Dendritic cell treated with granulocyte-macrophage colony-stimulating factor and Interleukin-4, amounts not matched to agents 40 ng/mL and 50 ng/mL, for 4 days (primary cell): ENCODE data around the gene SDHC.
"Not testable (repeated sequence)": the region's sequence is repeated elsewhere in the genome, so short reads cannot be mapped to it uniquely, and the experiment has no call there.

ENCODE experiments used
- H3K27ac Mint-ChIP-seq: one replicate; pipeline ENCODE4 v1.8.0; 2022; ENCODE audit warnings: mild to moderate bottlenecking, mixed read lengths
- H3K27me3 Mint-ChIP-seq: one replicate; pipeline ENCODE4 v1.8.0; 2022; ENCODE audit warnings: mild to moderate bottlenecking, mixed read lengths
- H3K36me3 Mint-ChIP-seq: one replicate; pipeline ENCODE4 v1.8.0; 2022; ENCODE audit warnings: low read depth, mixed read lengths
- H3K4me1 Mint-ChIP-seq: one replicate; pipeline ENCODE4 v1.8.0; 2022; ENCODE audit warnings: low read depth, mixed read lengths
- H3K4me3 Mint-ChIP-seq: one replicate; pipeline ENCODE4 v1.8.0; 2022; ENCODE audit warnings: mild to moderate bottlenecking, moderate library complexity, mixed read lengths
- H3K9me3 Mint-ChIP-seq: one replicate; pipeline ENCODE4 v1.8.0; 2022; ENCODE audit warnings: mixed read lengths
- intact Hi-C: fragments of 100-400 bp; cut with micrococcal nuclease; formaldehyde crosslinking; loops from one replicate; pipeline ENCODE4 v1.15.0; 2022

SDHC gene

GRCh38 chr1:161402446-161402845 is 88.3 kb downstream of the SDHC start:
- Mint-ChIP-seq H3K4me3 (no peak overlapping the region), H3K4me1 (peaks cover 21% of the 10 kb centered on the region), H3K27me3 (peaks cover 34% of the 10 kb centered on the region), H3K9me3 (peaks cover 13% of the 10 kb centered on the region), H3K36me3 (peaks cover 27% of the 10 kb centered on the region), H3K27ac (no peak overlapping the region)
- intact Hi-C loops = no loop called here

GRCh38 chr1:161404051-161404597 is 89.9 kb downstream of the SDHC start:
- peaks cover 34% of the 10 kb centered on the region for H3K27me3 Mint-ChIP-seq
- no peak overlapping the region for H3K27ac Mint-ChIP-seq
- intact Hi-C loops = no loop called here
- H3K4me3 Mint-ChIP-seq = no peak overlapping the region
- peaks cover 18% of the 10 kb centered on the region for H3K4me1 Mint-ChIP-seq
- peaks cover 24% of the 10 kb centered on the region for H3K36me3 Mint-ChIP-seq
- peaks cover 13% of the 10 kb centered on the region for H3K9me3 Mint-ChIP-seq

GRCh38 chr1:161406551-161406950 is 92.4 kb downstream of the SDHC start:
- Mint-ChIP-seq H3K36me3 (peaks cover 11% of the 10 kb centered on the region), H3K27me3 (peaks cover 33% of the 10 kb centered on the region), H3K9me3 (peaks cover 22% of the 10 kb centered on the region)
- H3K4me1 Mint-ChIP-seq, H3K27ac Mint-ChIP-seq, intact Hi-C loops, H3K4me3 Mint-ChIP-seq: not testable (repeated sequence)

GRCh38 chr1:161407451-161407985 is 93.3 kb downstream of the SDHC start:
- peaks cover 22% of the 10 kb centered on the region for H3K9me3 Mint-ChIP-seq
- peaks cover 35% of the 10 kb centered on the region for H3K27me3 Mint-ChIP-seq
- intact Hi-C loops = no loop called here
- no peaks in the 10 kb centered on the region for H3K4me1 Mint-ChIP-seq
- no peak overlapping the region for H3K27ac Mint-ChIP-seq
- H3K36me3 Mint-ChIP-seq = peaks cover 11% of the 10 kb centered on the region
- H3K4me3 Mint-ChIP-seq = no peak overlapping the region

- intact Hi-C loops = no loop called here
- no peak overlapping the region for H3K27ac Mint-ChIP-seq
- peaks cover 19% of the 10 kb centered on the region for H3K9me3 Mint-ChIP-seq
- H3K27me3 Mint-ChIP-seq = peaks cover 27% of the 10 kb centered on the region
- H3K36me3 Mint-ChIP-seq = peaks cover 11% of the 10 kb centered on the region
- H3K4me1 Mint-ChIP-seq = no peaks in the 10 kb centered on the region
- H3K4me3 Mint-ChIP-seq = no peak overlapping the region
These were observed 94.4 kb downstream of the SDHC start for GRCh38 chr1:161408429-161409052.

- peaks cover 15% of the 10 kb centered on the region for H3K27me3 Mint-ChIP-seq
- H3K36me3 Mint-ChIP-seq, intact Hi-C loops, H3K4me1 Mint-ChIP-seq, H3K9me3 Mint-ChIP-seq, H3K27ac Mint-ChIP-seq, H3K4me3 Mint-ChIP-seq: not testable (repeated sequence)
These were observed 95.9 kb downstream of the SDHC start for GRCh38 chr1:161409848-161410635.

GRCh38 chr1:161410636-161410970 is 96.4 kb downstream of the SDHC start:
- H3K4me3 Mint-ChIP-seq, intact Hi-C loops, H3K36me3 Mint-ChIP-seq, H3K4me1 Mint-ChIP-seq, H3K9me3 Mint-ChIP-seq, H3K27ac Mint-ChIP-seq: not testable (repeated sequence)
- H3K27me3 Mint-ChIP-seq = peaks cover 10% of the 10 kb centered on the region
